Measurements from ENCODE around the gene REC8. TPM values are rescaled to one million over a fixed set of nuclear protein-coding genes. Genes with fewer than 3 reads are reported as not detected.
A peak's percentile ranks its signal among the peaks of the same experiment; 100 is the strongest.

The REC8 gene
- total and polyA plus RNA-seq, 2 of the 13 experiments (the other 11 are each of a cell fraction or from before 2014, with no cell fraction given), result 3.4 to 14.7 TPM

DNA sequence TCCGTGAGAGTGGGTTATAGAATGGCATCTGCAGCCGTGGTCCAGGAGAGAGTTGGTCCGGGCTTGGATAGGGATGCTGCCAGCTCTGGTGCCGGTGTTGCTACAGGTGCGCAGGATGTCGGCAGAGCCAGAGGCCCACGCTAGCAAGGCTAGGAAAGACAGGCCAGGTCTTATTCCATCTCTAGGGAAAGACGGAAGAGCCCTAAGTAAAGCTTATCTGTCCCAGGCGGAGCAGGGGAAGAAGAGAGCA, 36.4 kb upstream of the REC8 start (continued):
- TF ChIP-seq ZHX2 (IDR thresholded peaks at IDR 0.05; ENCODE audit: low read depth) (no peak), ZHX2 (CRISPR knock-in tag; IDR thresholded peaks at IDR 0.05; ENCODE audit: borderline replicate concordance) (no peak), ZNF496 (CRISPR knock-in tag; IDR thresholded peaks at IDR 0.05; ENCODE audit: insufficient replicate concordance) (no peak), CEBPZ (IDR thresholded peaks at IDR 0.05; ENCODE audit: low read length) (no peak), ZNF720 (CRISPR knock-in tag; IDR thresholded peaks at IDR 0.05) (0 out of 2 replicates have a peak, but pooled peaks have one; percentile 13), ZNF841 (CRISPR knock-in tag; IDR thresholded peaks at IDR 0.05; ENCODE audit: borderline replicate concordance) (no peak), POLR2AphosphoS5 (IDR thresholded peaks at IDR 0.05; ENCODE audit: low read depth, low read length) (no peak), ZNF17 (CRISPR knock-in tag; IDR thresholded peaks at IDR 0.05) (no peak), NFIB (CRISPR knock-in tag; IDR thresholded peaks at IDR 0.05; ENCODE audit: borderline replicate concordance) (no peak), MTA1 (CRISPR knock-in tag; IDR thresholded peaks at IDR 0.05; ENCODE audit: borderline replicate concordance) (no peak), PLSCR1 (CRISPR knock-in tag; IDR thresholded peaks at IDR 0.05; ENCODE audit: borderline replicate concordance) (no peak), FOXA1 (IDR thresholded peaks at IDR 0.05) (no peak), FOXA1 (CRISPR knock-in tag; IDR thresholded peaks at IDR 0.05) (peak; percentile 5; the same call in 1 of the 2 replicates), HMGA1 (CRISPR knock-in tag; conservative IDR thresholded peaks at IDR 0.05) (0 out of 2 replicates have a peak, but pooled peaks have one; percentile 81), NBN (conservative IDR thresholded peaks at IDR 0.05) (no peak), ZNF564 (CRISPR knock-in tag; IDR thresholded peaks at IDR 0.05) (no peak), ZNF768 (CRISPR knock-in tag; IDR thresholded peaks at IDR 0.05) (no peak), SP5 (CRISPR knock-in tag; IDR thresholded peaks at IDR 0.05; ENCODE audit: borderline replicate concordance, low read depth) (no peak), ZNF775 (CRISPR knock-in tag; IDR thresholded peaks at IDR 0.05; ENCODE audit: borderline replicate concordance) (0 out of 2 replicates have a peak, but pooled peaks have one; percentile 20)
- TF ChIP-seq, protein P1, sequence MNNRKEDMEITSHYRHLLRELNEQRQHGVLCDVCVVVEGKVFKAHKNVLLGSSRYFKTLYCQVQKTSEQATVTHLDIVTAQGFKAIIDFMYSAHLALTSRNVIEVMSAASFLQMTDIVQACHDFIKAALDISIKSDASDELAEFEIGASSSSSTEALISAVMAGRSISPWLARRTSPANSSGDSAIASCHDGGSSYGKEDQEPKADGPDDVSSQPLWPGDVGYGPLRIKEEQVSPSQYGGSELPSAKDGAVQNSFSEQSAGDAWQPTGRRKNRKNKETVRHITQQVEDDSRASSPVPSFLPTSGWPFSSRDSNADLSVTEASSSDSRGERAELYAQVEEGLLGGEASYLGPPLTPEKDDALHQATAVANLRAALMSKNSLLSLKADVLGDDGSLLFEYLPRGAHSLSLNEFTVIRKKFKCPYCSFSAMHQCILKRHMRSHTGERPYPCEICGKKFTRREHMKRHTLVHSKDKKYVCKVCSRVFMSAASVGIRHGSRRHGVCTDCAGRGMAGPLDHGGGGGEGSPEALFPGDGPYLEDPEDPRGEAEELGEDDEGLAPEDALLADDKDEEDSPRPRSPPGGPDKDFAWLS (CRISPR knock-in tag; IDR thresholded peaks at IDR 0.05; ENCODE audit: borderline replicate concordance), result no peak

All from HepG2 (cell line).